ENCODE data around the gene PRICKLE2. TPM values are rescaled to one million over a fixed set of nuclear protein-coding genes. Genes with fewer than 3 reads are reported as not detected.

The PRICKLE2 gene
- total RNA-seq, 2 donors from 2014 or later, result 27.9 to 42.3 TPM

DNA sequence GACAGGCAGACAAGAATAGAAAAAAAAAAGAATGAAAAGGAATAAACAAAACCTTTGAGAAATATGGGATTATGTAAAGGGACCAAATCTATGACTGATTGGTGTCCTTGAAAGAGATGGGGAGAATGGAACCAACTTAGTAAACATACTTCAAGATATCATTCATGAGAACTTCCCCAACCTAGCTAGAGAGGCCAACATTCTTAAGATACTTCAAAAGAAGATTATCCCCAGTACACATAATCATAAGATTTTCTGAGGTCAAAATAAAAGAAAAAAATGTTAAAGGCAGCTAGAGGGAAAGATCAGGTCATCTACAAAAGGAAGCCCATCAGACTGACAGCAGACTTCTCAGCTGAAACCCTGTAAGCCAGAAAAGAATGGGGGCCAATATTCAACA, 110.6 kb downstream of the PRICKLE2 start:
- H3K9me3 ChIP-seq, result no peaks in the 10 kb centered on the region
- no peak for ATAC-seq (ENCODE audit: insufficient number of reproducible peaks, low FRiP score, low read depth)
- no peak for TF ChIP-seq CTCF (IDR thresholded peaks at IDR 0.05)
- H3K27ac ChIP-seq, result no peak overlapping the region
- H3K4me3 ChIP-seq, result no peak overlapping the region
- no peak for DNase-seq (ENCODE audit: low spot score)
- no peaks in the 10 kb centered on the region for H3K4me1 ChIP-seq (ENCODE audit: control insufficient read depth in 1 of 2, low read depth in 2 of 2)
- no peaks in the 10 kb centered on the region for H3K36me3 ChIP-seq
- no peaks in the 10 kb centered on the region for H3K27me3 ChIP-seq (replicated peaks; ENCODE audit: insufficient read depth)

- TF ChIP-seq CTCF (IDR thresholded peaks at IDR 0.05), result no peak
- H3K36me3 ChIP-seq, result no peaks in the 10 kb centered on the region
- DNase-seq (ENCODE audit: low spot score) (no peak), ATAC-seq (ENCODE audit: insufficient number of reproducible peaks, low FRiP score, low read depth) (no peak)
- no peaks in the 10 kb centered on the region for H3K27me3 ChIP-seq (replicated peaks; ENCODE audit: insufficient read depth)
- H3K4me1 ChIP-seq (ENCODE audit: control insufficient read depth in 1 of 2, low read depth in 2 of 2), result no peaks in the 10 kb centered on the region
- H3K4me3 ChIP-seq, result no peak overlapping the region
- no peak overlapping the region for H3K27ac ChIP-seq
- no peaks in the 10 kb centered on the region for H3K9me3 ChIP-seq
These were observed 113.4 kb downstream of the PRICKLE2 start for GRCh38 chr3:64111872-64112271.

- Histone ChIP-seq H3K9me3 (no peaks in the 10 kb centered on the region), H3K27me3 (replicated peaks; ENCODE audit: insufficient read depth) (no peaks in the 10 kb centered on the region), H3K4me1 (ENCODE audit: control insufficient read depth in 1 of 2, low read depth in 2 of 2) (no peaks in the 10 kb centered on the region), H3K4me3 (no peak overlapping the region), H3K27ac (no peak overlapping the region), H3K36me3 (no peaks in the 10 kb centered on the region)
- no peak for DNase-seq (ENCODE audit: low spot score)
- no peak for ATAC-seq (ENCODE audit: insufficient number of reproducible peaks, low FRiP score, low read depth)
- TF ChIP-seq CTCF (IDR thresholded peaks at IDR 0.05), result no peak
These were observed 114.2 kb downstream of the PRICKLE2 start for GRCh38 chr3:64111083-64111482.

GRCh38 chr3:64110071-64110470, 115.2 kb downstream of the PRICKLE2 start:
- Histone ChIP-seq H3K9me3 (no peaks in the 10 kb centered on the region), H3K27me3 (replicated peaks; ENCODE audit: insufficient read depth) (no peaks in the 10 kb centered on the region), H3K27ac (no peak overlapping the region), H3K4me3 (no peak overlapping the region), H3K4me1 (ENCODE audit: control insufficient read depth in 1 of 2, low read depth in 2 of 2) (no peaks in the 10 kb centered on the region), H3K36me3 (no peaks in the 10 kb centered on the region)
- DNase-seq (ENCODE audit: low spot score) (no peak), ATAC-seq (ENCODE audit: insufficient number of reproducible peaks, low FRiP score, low read depth) (no peak)
- no peak for TF ChIP-seq CTCF (IDR thresholded peaks at IDR 0.05)

DNA sequence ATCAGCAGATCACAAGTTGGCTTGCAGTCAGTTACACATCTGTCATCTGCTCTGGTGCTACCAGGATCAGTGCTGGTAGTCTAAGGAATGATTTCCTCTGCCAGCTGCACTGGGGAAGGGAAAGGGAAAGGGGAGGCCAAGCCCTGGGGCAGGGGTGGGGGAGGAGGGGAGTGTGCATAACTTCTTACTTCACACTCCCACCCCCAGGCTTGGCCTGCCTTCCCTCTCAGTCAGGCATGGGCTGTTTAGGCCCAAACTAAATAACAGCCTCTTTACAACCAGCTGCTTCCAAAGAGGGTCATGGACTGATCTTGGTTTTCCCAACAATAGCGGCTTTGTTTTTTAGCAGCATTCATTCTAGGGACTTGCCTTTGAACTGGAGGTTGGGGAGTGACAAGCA, 115.8 kb downstream of the PRICKLE2 start:
- H3K27me3 ChIP-seq (replicated peaks; ENCODE audit: insufficient read depth), result no peaks in the 10 kb centered on the region
- no peak overlapping the region for H3K27ac ChIP-seq
- no peak for DNase-seq (ENCODE audit: low spot score)
- H3K4me3 ChIP-seq, result no peak overlapping the region
- H3K9me3 ChIP-seq, result no peaks in the 10 kb centered on the region
- no peak for ATAC-seq (ENCODE audit: insufficient number of reproducible peaks, low FRiP score, low read depth)
- no peaks in the 10 kb centered on the region for H3K4me1 ChIP-seq (ENCODE audit: control insufficient read depth in 1 of 2, low read depth in 2 of 2)
- no peak for TF ChIP-seq CTCF (IDR thresholded peaks at IDR 0.05)
- no peaks in the 10 kb centered on the region for H3K36me3 ChIP-seq

Measured in thoracic aorta (tissue), 2 donors.